CD1c-positive myeloid dendritic cell (primary cell): ENCODE data around the gene RAD51B.
"Not testable (repeated sequence)": the region's sequence is repeated elsewhere in the genome, so short reads cannot be mapped to it uniquely, and the experiment has no call there.

ENCODE experiments used
- DNase-seq: peaks from one replicate; pipeline ENCODE4 v3.0.0-alpha.2; 2016; ENCODE audit errors: extremely low spot score

Gene RAD51B

GRCh38 chr14:68685419-68686204, 866.0 kb downstream of the RAD51B start:
- DNase-seq: peak; percentile 52

GRCh38 chr14:68686205-68686465, 866.6 kb downstream of the RAD51B start:
- DNase-seq: no peak

- DNase-seq: no peak
Measured at GRCh38 chr14:68686724-68687123, 867.1 kb downstream of the RAD51B start.

GRCh38 chr14:68687746-68688145, 868.2 kb downstream of the RAD51B start:
- DNase-seq: no peak

GRCh38 chr14:68688872-68689371, 869.3 kb downstream of the RAD51B start:
- DNase-seq: no peak

GRCh38 chr14:68689511-68689910, 869.9 kb downstream of the RAD51B start:
- no peak for DNase-seq

GRCh38 chr14:68690089-68690958, 870.7 kb downstream of the RAD51B start:
- no peak for DNase-seq

- DNase-seq: no peak
Measured at GRCh38 chr14:68691031-68691791, 871.6 kb downstream of the RAD51B start.

GRCh38 chr14:68691792-68692118, 872.2 kb downstream of the RAD51B start:
- no peak for DNase-seq

GRCh38 chr14:68692216-68692615, 872.6 kb downstream of the RAD51B start:
- DNase-seq: no peak

- peak; percentile 79 for DNase-seq
Measured at GRCh38 chr14:68692916-68693771, 873.6 kb downstream of the RAD51B start.

GRCh38 chr14:68693926-68694325, 874.3 kb downstream of the RAD51B start:
- DNase-seq: no peak

- peak; percentile 32 for DNase-seq
Measured at GRCh38 chr14:68694516-68695235, 875.1 kb downstream of the RAD51B start.

- peak; percentile 90 for DNase-seq
Measured at GRCh38 chr14:68695326-68695768, 875.8 kb downstream of the RAD51B start.

GRCh38 chr14:68695856-68696255, 876.3 kb downstream of the RAD51B start:
- DNase-seq: no peak

- DNase-seq: no peak
Measured at GRCh38 chr14:68696266-68696665, 876.7 kb downstream of the RAD51B start.

GRCh38 chr14:68696721-68697495, 877.3 kb downstream of the RAD51B start:
- no peak for DNase-seq

GRCh38 chr14:68698773-68699172, 879.2 kb downstream of the RAD51B start:
- DNase-seq: not testable (repeated sequence)

- DNase-seq: no peak
Measured at GRCh38 chr14:68701001-68701741, 881.6 kb downstream of the RAD51B start.
